Epithelial cell of proximal tubule (primary cell): ENCODE data around the gene STX16. TPM values are rescaled to one million over a fixed set of nuclear protein-coding genes. Genes with fewer than 3 reads are reported as not detected.

Experiments used
- DNase-seq: peaks from one replicate; pipeline ENCODE4 v3.0.0-alpha.2; 2011; ENCODE audit warnings: low read depth
- H3K4me3 ChIP-seq: 2 replicates; pipeline ENCODE4 v1.5.1; 2011; ENCODE audit warnings: low read depth, mild to moderate bottlenecking, low read length
- CTCF ChIP-seq: conservative IDR thresholded peaks from 2 replicates; pipeline ENCODE4 v1.5.1; 2012; ENCODE audit warnings: low read depth, mild to moderate bottlenecking, low read length
- total RNA-seq: library from RNA; depleted of rRNA; stranded (reverse); fragments of >200 nt; gene quantifications from 2 replicates; pipeline ENCODE4 v1.2.3, GENCODE V29; 2015

Gene STX16
- total RNA-seq, 1 donor from 2014 or later = 14.4 TPM

GRCh38 chr20:58709013-58709702 is 58.1 kb downstream of the STX16 start:
- no peak for TF ChIP-seq CTCF
- no peak overlapping the region for H3K4me3 ChIP-seq
- DNase-seq = no peak

GRCh38 chr20:58709703-58710039 is 58.6 kb downstream of the STX16 start:
- no peak overlapping the region for H3K4me3 ChIP-seq
- DNase-seq = no peak
- TF ChIP-seq CTCF = no peak

- no peak for TF ChIP-seq CTCF
- H3K4me3 ChIP-seq = no peak overlapping the region
- DNase-seq = no peak
These were observed 59.6 kb downstream of the STX16 start for GRCh38 chr20:58710481-58711265.

- H3K4me3 ChIP-seq = no peak overlapping the region
- TF ChIP-seq CTCF = no peak
- no peak for DNase-seq
These were observed 60.4 kb downstream of the STX16 start for GRCh38 chr20:58711266-58712051.

GRCh38 chr20:58712151-58712791 is 61.2 kb downstream of the STX16 start:
- TF ChIP-seq CTCF = no peak
- no peak overlapping the region for H3K4me3 ChIP-seq
- DNase-seq = no peak

- DNase-seq = no peak
- no peak for TF ChIP-seq CTCF
These were observed 62.0 kb downstream of the STX16 start for GRCh38 chr20:58712806-58713731.

More at GRCh38 chr20:58712806-58713731, 62.0 kb downstream of the STX16 start:
- no peak overlapping the region for H3K4me3 ChIP-seq
